Epithelial cell of esophagus (primary cell): ENCODE data around the gene EIF2S2.

Experiments used
- DNase-seq: peaks from one replicate; pipeline ENCODE4 v3.0.0; 2010; ENCODE audit warnings: low read depth
- H3K4me3 ChIP-seq: 2 replicates; pipeline ENCODE4 v1.5.1; 2011; ENCODE audit warnings: mild to moderate bottlenecking, low read length, control low read depth
- TF ChIP-seq, protein P1 (sequence below): IDR thresholded peaks from 2 replicates; pipeline ENCODE4 v1.5.1; 2011; ENCODE audit warnings: low read depth, mild to moderate bottlenecking, low read length, control low read depth, inconsistent platforms; ENCODE audit not compliant: insufficient read depth; ENCODE audit errors: missing control alignments

EIF2S2 gene

DNA sequence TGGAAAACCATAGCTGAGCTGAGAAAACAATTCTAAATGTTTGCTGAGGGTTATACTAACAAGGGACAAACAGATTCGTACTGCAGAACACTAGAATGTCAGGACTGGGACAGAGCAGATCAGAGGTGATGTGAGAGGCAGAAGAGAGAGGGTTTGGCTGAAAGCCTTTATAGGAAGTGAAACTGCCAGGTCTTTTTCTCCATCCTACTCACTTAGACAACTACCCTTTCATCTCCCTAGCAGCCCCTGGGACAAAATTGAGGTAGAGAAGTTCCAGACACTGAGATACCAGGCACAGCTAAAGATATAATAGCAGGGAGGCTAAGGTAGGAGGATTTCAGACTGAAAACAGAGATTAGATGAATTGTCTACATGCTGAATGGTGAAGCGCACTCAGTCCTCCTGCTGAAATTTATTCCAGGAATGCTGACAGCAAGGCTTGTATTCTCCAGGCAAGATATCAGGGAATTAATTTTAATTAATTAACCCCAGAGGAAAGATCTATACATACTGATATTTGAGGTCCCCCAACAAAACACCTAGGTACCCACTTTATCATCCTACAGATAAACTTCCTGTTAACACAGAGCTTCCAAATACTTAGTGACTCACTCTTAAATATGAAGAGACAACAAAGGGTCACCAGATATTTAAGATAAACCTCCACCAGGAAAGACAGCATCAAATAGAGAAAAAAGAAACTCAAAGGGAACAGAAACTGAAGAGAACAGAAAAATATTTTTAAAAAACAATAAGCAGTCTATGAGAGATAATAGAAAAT lies 12.6 kb upstream of the EIF2S2 start:
- no peak for DNase-seq
- no peak overlapping the region for H3K4me3 ChIP-seq
- TF ChIP-seq, protein P1, sequence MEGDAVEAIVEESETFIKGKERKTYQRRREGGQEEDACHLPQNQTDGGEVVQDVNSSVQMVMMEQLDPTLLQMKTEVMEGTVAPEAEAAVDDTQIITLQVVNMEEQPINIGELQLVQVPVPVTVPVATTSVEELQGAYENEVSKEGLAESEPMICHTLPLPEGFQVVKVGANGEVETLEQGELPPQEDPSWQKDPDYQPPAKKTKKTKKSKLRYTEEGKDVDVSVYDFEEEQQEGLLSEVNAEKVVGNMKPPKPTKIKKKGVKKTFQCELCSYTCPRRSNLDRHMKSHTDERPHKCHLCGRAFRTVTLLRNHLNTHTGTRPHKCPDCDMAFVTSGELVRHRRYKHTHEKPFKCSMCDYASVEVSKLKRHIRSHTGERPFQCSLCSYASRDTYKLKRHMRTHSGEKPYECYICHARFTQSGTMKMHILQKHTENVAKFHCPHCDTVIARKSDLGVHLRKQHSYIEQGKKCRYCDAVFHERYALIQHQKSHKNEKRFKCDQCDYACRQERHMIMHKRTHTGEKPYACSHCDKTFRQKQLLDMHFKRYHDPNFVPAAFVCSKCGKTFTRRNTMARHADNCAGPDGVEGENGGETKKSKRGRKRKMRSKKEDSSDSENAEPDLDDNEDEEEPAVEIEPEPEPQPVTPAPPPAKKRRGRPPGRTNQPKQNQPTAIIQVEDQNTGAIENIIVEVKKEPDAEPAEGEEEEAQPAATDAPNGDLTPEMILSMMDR = no peak

DNA sequence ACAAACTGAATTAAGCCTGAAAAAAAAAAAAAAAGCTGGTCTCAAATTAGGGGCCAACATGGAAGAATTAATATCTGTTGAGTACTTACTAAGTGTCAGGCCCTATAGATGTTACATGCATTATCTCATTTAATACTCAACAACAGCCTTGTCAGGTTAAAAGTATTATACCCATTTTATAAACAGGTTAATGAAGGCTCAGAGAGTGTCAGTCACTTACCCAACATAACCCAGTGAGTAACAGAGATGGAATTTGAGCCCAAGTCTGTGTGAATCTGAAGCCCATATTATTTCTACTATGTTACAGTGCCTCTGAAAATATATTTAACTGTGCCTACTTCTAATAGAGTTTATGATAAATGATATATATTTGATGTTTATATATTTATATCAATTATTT lies 11.3 kb upstream of the EIF2S2 start:
- H3K4me3 ChIP-seq = no peak overlapping the region
- TF ChIP-seq, protein P1 = no peak
- DNase-seq = no peak

DNA sequence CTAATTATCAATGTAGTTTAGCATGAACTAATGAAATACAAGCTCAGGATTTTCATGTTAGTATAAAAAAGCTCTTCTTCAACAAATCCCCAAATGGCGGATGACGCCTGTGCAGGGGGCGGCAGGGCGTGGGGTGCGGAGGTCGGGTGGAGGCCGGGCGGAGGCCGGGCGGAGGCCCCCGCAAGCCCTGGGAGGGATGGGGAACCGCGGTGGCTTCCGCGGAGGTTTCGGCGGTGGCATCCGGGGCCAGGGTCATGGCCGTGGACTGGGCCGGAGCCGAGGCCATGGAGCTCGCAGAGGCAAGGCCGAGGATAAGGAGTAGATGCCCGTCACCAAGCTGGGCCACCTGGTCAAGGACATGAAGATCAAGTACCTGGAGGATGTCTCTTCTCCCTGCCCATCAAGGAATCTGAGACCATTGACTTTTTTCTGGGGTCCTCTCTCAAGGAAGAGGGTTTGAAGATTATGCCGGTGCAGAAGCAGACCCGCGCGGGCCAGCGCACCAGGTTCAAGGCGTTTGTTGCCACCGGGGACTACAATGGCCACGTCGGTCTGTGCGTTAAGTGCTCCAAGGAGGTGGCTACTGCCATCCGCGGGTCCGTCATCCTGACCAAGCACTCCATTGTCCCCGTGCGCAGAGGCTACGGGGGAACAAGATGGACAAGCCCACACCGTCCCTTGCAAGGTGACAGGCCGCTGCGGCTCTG lies 10.4 kb upstream of the EIF2S2 start:
- TF ChIP-seq, protein P1 = no peak
- H3K4me3 ChIP-seq = no peak overlapping the region
- no peak for DNase-seq

DNA sequence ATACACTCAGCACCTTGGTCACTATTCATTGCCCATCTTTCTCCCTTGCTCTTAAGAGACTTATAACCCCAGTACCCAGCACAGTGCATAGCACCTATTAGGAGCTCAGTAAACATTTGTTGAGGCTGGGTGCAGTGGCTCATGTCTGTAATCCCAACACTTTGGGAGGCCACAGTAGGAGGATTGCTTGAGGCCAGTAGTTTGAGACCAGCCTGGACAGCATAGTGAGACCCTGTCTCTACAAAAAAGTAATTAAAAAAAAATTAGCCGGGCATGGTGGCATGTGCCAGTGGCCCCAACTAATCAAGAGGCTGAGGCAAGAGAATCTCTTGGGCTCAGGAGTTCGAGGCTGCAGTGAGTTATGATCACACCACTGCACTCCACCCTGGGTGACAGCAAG lies 8.2 kb upstream of the EIF2S2 start:
- H3K4me3 ChIP-seq = no peak overlapping the region
- DNase-seq = no peak
- TF ChIP-seq, protein P1 = no peak

DNA sequence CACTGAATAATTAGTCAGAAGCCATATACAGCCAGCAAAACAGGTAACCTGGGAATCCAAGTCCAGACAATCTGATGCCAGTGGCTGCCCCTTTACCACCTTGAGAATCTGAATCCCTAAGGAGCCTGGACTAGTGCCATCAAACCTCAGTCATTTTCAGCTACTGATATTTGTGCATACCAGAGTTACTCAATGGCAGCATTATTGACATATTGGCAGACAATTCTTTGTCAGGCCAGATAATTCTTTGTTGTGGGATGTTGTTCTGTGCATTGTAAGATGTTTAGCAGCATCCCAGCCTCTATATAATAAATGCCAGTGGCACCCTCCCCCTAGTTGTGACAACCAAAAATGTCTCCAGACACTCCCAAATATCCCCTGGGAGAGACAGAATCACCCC lies 3.2 kb upstream of the EIF2S2 start:
- H3K4me3 ChIP-seq = no peak overlapping the region
- no peak for DNase-seq
- TF ChIP-seq, protein P1 = no peak

DNA sequence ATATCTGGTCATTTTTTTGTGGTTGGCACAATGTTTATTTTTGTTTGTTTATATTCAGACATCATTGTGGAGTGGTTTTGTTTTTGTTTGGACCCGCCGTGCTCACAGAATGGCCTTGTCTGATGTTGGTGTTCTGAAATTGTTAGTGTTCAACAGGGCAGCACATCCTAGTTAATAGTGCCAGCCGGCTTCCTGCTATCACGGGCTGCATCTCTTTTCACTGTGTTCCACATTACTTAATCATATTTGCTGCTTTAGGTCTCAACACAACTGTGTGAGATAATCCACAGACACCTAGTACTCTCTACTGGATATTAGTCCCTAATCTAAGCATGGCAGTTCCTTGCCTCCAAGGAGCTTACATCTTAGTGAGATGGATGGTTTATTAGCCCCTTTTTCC lies 2.8 kb upstream of the EIF2S2 start:
- no peak overlapping the region for H3K4me3 ChIP-seq
- no peak for DNase-seq
- TF ChIP-seq, protein P1 = no peak
